ENCODE results near the gene THRAP3. TPM values are rescaled to one million over a fixed set of nuclear protein-coding genes. Genes with fewer than 3 reads are reported as not detected.

THRAP3 gene
- total RNA-seq, 4 donors from 2014 or later = 77.2 to 99.5 (median 86.2) TPM

- no peak for ATAC-seq (ENCODE audit: low FRiP score)
- TF ChIP-seq CTCF (IDR thresholded peaks at IDR 0.05) = no peak
- DNase-seq (ENCODE audit: low spot score) = no peak
Measured at GRCh38 chr1:36303650-36304360, 79.6 kb downstream of the THRAP3 start.

- TF ChIP-seq CTCF (IDR thresholded peaks at IDR 0.05) = no peak
- DNase-seq (ENCODE audit: low spot score) (no peak), ATAC-seq (ENCODE audit: low FRiP score) (no peak)
Measured at GRCh38 chr1:36304521-36304920, 80.3 kb downstream of the THRAP3 start.

- TF ChIP-seq CTCF (IDR thresholded peaks at IDR 0.05) = no peak
- DNase-seq (ENCODE audit: low spot score) (no peak), ATAC-seq (ENCODE audit: low FRiP score) (no peak)
Measured at GRCh38 chr1:36304970-36305914, 81.0 kb downstream of the THRAP3 start.

- no peak for TF ChIP-seq CTCF (IDR thresholded peaks at IDR 0.05)
- no peak for ATAC-seq (ENCODE audit: low FRiP score)
- DNase-seq (ENCODE audit: low spot score) = no peak
Measured at GRCh38 chr1:36305915-36306209, 81.6 kb downstream of the THRAP3 start.

GRCh38 chr1:36306210-36306901 is 82.1 kb downstream of the THRAP3 start, which contains the start of gene SH3D21:
TSS of gene SH3D21 (plus strand) at chr1:36306368. CDS start at chr1:36306421, 53 bp downstream.
- no peak for TF ChIP-seq CTCF (IDR thresholded peaks at IDR 0.05)
- DNase-seq (ENCODE audit: low spot score) (no peak), ATAC-seq (ENCODE audit: low FRiP score) (peak; percentile 65)

GRCh38 chr1:36306902-36307456 is 82.7 kb downstream of the THRAP3 start:
- peak; percentile 70 for DNase-seq (ENCODE audit: low spot score)
- TF ChIP-seq CTCF (IDR thresholded peaks at IDR 0.05) = no peak
- ATAC-seq (ENCODE audit: low FRiP score) = peak; percentile 93
